GM12864 (cell line): ENCODE data around the gene CLIC5.

Source experiments
- DNase-seq: peaks from one replicate; pipeline ENCODE4 v3.0.0-alpha.2; 2011; ENCODE audit warnings: low read depth
- H3K4me3 ChIP-seq: 2 replicates; pipeline ENCODE4 v1.5.1; 2011; ENCODE audit warnings: mild to moderate bottlenecking, low read depth, low read length, control low read depth
- CTCF ChIP-seq: IDR thresholded peaks from 2 replicates; pipeline ENCODE4 v1.5.1; 2011; ENCODE audit warnings: low read depth, mild to moderate bottlenecking, moderate library complexity, low read length, control low read depth, inconsistent platforms; ENCODE audit errors: missing control alignments

CLIC5 gene

GRCh38 chr6:45951321-45952167 lies 64.1 kb downstream of the CLIC5 start:
- DNase-seq, result no peak
- no peak for TF ChIP-seq CTCF
- H3K4me3 ChIP-seq, result no peak overlapping the region

- no peak overlapping the region for H3K4me3 ChIP-seq
- DNase-seq, result no peak
- no peak for TF ChIP-seq CTCF
Observed at GRCh38 chr6:45949256-45949655, 66.4 kb downstream of the CLIC5 start.

- no peak for TF ChIP-seq CTCF
- no peak for DNase-seq
- H3K4me3 ChIP-seq, result no peak overlapping the region
Observed at GRCh38 chr6:45947807-45948206, 67.9 kb downstream of the CLIC5 start.

GRCh38 chr6:45946887-45947286 lies 68.8 kb downstream of the CLIC5 start:
- no peak for DNase-seq
- H3K4me3 ChIP-seq, result no peak overlapping the region
- TF ChIP-seq CTCF, result no peak

GRCh38 chr6:45946352-45946751 lies 69.3 kb downstream of the CLIC5 start:
- no peak overlapping the region for H3K4me3 ChIP-seq
- TF ChIP-seq CTCF, result no peak
- DNase-seq, result no peak

GRCh38 chr6:45942953-45943352 lies 72.7 kb downstream of the CLIC5 start:
- TF ChIP-seq CTCF, result no peak
- DNase-seq, result no peak

GRCh38 chr6:45933855-45934254 lies 81.8 kb downstream of the CLIC5 start:
- no peak for DNase-seq
- no peak for TF ChIP-seq CTCF
- H3K4me3 ChIP-seq, result no peak overlapping the region

More at GRCh38 chr6:45942953-45943352, 72.7 kb downstream of the CLIC5 start:
- H3K4me3 ChIP-seq, result no peak overlapping the region
